Pancreas (tissue), 10 donors: ENCODE measurements around the gene HEPACAM. TPM values are rescaled to one million over a fixed set of nuclear protein-coding genes. Genes with fewer than 3 reads are reported as not detected.

Experiments used
- ATAC-seq, 4 donors: fragments of 200-7000 bp; cut with Tn5 transposase; one replicate each; pipeline versions ENCODE4 v1.8.0 to v1.9.1; 2020; ENCODE audit warnings: mild to moderate bottlenecking in 4 of 4, moderate library complexity in 4 of 4
- DNase-seq, 6 donors: peaks; one replicate each; pipeline ENCODE4 v3.0.0-alpha.2; 2020
- FAIRE-seq: peaks from 2 replicates; lab custom pipeline; 2012; peaks lifted over from hg19 to GRCh38; lab: Jason Lieb, UNC
- H3K27ac ChIP-seq, 4 donors: fragments of 200-600 bp; sonication (generic); 1 replicate in 3 of 4; 2 replicates in 1 of 4; pipeline versions ENCODE4 v1.5.0 to v1.8.0; 2020
- H3K27me3 ChIP-seq, 4 donors: fragments of 200-600 bp; one replicate each; pipeline ENCODE4 v1.8.0; 2021
- H3K36me3 ChIP-seq, 3 donors: fragments of 200-600 bp; sonication (generic) in 1 of 3; one replicate each; pipeline versions ENCODE4 v1.5.0 to v1.8.0; 2020 to 2021
- H3K4me1 ChIP-seq, 3 donors: fragments of 200-600 bp; one replicate each; pipeline ENCODE4 v1.8.0; 2021
- H3K4me3 ChIP-seq, 4 donors: fragments of 200-600 bp; sonication (generic) in 2 of 4; one replicate each; pipeline versions ENCODE4 v1.5.0 to v1.8.0; 2020 to 2021
- H3K9me3 ChIP-seq, 4 donors: fragments of 200-600 bp; one replicate each; pipeline ENCODE4 v1.8.0; 2021
- WGBS, 2 donors: extraction: QIAGEN DNeasy Blood & Tissue Kit; methylation state at CpG; one replicate each; pipeline ENCODE4 v1.1.7; 2013; 5-methylcytosine and 5-hydroxymethylcytosine counted together
- intact Hi-C, 3 donors: fragments of 100-400 bp; cut with DNase I; formaldehyde crosslinking; loops; one replicate each; pipeline versions ENCODE4 v1.11.1 to v1.14.2; 2022
- polyA plus RNA-seq, 2 donors: library from polyadenylated mRNA; stranded (reverse); fragments of 200-250 nt; gene quantifications; one replicate each; pipeline ENCODE4 v1.2.3, GENCODE V29; 2013
- total RNA-seq, 6 donors: library from RNA; stranded (reverse); fragmentation: NEBNext Ultra II Directional in 4 of 6; extraction: Animal tissue kit (Norgen Biotek cat#: 25700) in 4 of 6; gene quantifications; one replicate each; pipeline versions ENCODE4 v1.2.1 to v1.2.4, GENCODE V29; 2021 to 2023
- TF ChIP-seq, protein P1 (sequence below), 4 donors: fragments of 200-600 bp; sonication (generic) in 3 of 4; IDR thresholded peaks; one replicate each; pipeline versions ENCODE4 v1.5.0 to v1.8.0; 2021; ENCODE audit warnings: antibody characterized with exemption in 4 of 4
- donor health status: healthy with polysubstance abuse.
- donor health status: DM: no; HTN: no; CAD: no; lungs with moderate emphysema.
- donor health status: DM: no; HTN: no; CAD: no.
- donor health status: control.
- donor health status: control.
- donor health status: Bipolar disorder and iron deficiency.
- donor health status: DM: yes; HTN: yes; CAD: no.
- donor health status: DM: no; HTN: no; CAD: no.
- donor health status: DM: no; HTN: no; CAD: no.
- donor health status: DM: yes; HTN: yes; CAD: no.

HEPACAM gene
- total and polyA plus RNA-seq, 8 donors, result 0.03 to 0.38 (median 0.15) TPM; not detected in 2

DNA sequence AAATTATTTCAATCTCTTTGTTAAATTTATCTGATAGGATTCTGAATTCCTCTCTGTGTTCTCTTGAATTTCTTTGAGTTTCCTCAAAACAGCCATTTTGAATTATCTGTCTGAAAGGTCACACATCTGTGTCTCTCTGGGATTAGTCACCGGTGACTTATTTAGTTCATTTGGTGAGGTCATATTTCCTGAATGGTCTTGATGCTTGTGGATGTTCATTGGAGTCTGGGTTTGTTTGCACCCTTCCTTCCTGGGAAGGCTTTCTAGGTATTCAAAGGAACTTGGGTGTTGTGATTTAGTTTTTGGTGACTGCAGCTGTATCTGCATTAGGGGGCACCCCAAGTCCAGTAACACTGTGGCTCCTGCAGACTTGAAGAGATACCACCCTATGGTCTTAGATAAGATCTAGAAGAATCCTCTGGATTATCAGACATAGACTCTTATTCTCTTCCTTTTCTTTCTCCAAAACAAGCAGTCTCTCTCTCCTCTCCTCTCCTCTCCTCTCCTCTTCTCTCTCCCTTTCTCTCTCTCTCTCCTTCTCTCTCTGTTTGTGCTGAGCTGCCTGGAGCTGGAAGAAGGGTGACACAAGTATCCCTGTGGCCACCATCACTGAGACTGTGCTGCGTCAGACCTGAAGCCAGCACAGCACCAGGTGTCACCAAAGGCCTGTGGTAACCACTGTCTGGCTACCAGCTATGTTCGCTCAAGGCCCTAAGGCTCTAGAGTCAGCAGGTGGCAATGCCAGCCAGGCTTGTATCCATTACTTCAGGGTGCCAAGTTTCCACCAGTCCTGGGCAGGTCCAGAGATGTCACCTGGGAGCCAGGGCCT lies 20.1 kb downstream of the HEPACAM start:
- Histone ChIP-seq H3K27me3 (no peaks in the 10 kb centered on the region), H3K27ac (no peak overlapping the region)
- FAIRE-seq, result no peak

DNA sequence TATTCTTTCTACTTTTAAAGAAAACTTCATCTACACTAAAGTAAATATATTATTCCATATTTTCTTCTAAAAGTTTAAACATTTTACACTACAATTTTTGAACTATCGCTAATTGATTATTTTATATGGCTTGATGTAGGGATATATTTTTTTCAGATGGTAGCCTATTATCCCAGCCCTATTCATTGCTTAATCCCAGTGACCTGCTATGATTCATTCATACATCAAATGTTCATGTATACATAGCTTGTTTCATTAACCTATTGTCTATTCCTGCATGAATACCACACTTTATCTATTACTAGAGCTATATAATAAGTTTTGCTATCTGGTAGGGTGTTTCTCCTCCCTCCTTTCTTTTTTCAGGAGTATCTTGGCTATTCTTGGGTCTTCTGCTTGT lies 33.2 kb downstream of the HEPACAM start:
- Histone ChIP-seq H3K9me3 (no peaks in the 10 kb centered on the region), H3K36me3 (no peaks in the 10 kb centered on the region), H3K27ac (no peak overlapping the region), H3K4me1 (no peaks in the 10 kb centered on the region), H3K4me3 (no peak overlapping the region), H3K27me3 (no peaks in the 10 kb centered on the region)
- ATAC-seq, result no peak
- intact Hi-C loops, result no loop called here
- no peak for DNase-seq
- TF ChIP-seq, protein P1, sequence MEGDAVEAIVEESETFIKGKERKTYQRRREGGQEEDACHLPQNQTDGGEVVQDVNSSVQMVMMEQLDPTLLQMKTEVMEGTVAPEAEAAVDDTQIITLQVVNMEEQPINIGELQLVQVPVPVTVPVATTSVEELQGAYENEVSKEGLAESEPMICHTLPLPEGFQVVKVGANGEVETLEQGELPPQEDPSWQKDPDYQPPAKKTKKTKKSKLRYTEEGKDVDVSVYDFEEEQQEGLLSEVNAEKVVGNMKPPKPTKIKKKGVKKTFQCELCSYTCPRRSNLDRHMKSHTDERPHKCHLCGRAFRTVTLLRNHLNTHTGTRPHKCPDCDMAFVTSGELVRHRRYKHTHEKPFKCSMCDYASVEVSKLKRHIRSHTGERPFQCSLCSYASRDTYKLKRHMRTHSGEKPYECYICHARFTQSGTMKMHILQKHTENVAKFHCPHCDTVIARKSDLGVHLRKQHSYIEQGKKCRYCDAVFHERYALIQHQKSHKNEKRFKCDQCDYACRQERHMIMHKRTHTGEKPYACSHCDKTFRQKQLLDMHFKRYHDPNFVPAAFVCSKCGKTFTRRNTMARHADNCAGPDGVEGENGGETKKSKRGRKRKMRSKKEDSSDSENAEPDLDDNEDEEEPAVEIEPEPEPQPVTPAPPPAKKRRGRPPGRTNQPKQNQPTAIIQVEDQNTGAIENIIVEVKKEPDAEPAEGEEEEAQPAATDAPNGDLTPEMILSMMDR (IDR thresholded peaks at IDR 0.05), result no peak
- FAIRE-seq, result no peak
- 92 to 100% methylated on average over 1 of the region's 1 CpG for WGBS, 2 donors

More for the DNA sequence above, 20.1 kb downstream of the HEPACAM start:
- H3K4me3 ChIP-seq, result no peak overlapping the region
- no peak for DNase-seq
- intact Hi-C loops, result no loop called here
- no peaks in the 10 kb centered on the region for H3K4me1 ChIP-seq
- H3K9me3 ChIP-seq, result no peaks in the 10 kb centered on the region
- TF ChIP-seq, protein P1 (IDR thresholded peaks at IDR 0.05), result no peak
- ATAC-seq, result no peak
- H3K36me3 ChIP-seq, result no peaks in the 10 kb centered on the region
- 72 to 78% methylated on average over 3 of the region's 3 CpGs for whole genome bisulfite sequencing, 2 donors

DNA sequence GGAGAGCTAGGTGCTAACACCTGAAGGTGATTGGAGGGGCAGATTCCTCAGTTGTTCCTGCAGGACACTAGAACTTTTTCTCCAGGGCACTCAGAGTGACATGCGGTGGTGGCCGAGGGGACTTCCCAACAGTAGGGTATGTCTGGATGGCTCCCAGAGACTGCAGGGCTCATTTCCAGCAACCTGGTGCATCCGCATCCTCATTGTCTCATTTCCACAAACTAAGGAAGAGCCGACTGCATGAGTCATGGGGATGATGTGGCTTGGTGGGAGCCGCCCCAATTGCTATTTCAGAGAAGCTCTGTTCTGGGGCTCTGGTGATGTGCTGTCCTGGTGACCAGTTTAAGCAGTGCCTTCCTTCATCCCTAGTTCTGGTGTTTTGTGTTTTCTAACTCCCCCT lies 35.4 kb downstream of the HEPACAM start:
- no peaks in the 10 kb centered on the region for H3K27me3 ChIP-seq
- ATAC-seq (peak in 2 of 4 donors; percentile 21 to 36), FAIRE-seq (no peak), DNase-seq (no peak)
- no peak overlapping the region for H3K27ac ChIP-seq
- no peaks in the 10 kb centered on the region for H3K36me3 ChIP-seq
- TF ChIP-seq, protein P1 (IDR thresholded peaks at IDR 0.05), result no peak
- WGBS, 2 donors, result 60 to 62% methylated on average over 5 of the region's 5 CpGs
- intact Hi-C loops, result no loop called here
- no peak overlapping the region for H3K4me3 ChIP-seq
- no peaks in the 10 kb centered on the region for H3K4me1 ChIP-seq
- no peaks in the 10 kb centered on the region for H3K9me3 ChIP-seq

DNA sequence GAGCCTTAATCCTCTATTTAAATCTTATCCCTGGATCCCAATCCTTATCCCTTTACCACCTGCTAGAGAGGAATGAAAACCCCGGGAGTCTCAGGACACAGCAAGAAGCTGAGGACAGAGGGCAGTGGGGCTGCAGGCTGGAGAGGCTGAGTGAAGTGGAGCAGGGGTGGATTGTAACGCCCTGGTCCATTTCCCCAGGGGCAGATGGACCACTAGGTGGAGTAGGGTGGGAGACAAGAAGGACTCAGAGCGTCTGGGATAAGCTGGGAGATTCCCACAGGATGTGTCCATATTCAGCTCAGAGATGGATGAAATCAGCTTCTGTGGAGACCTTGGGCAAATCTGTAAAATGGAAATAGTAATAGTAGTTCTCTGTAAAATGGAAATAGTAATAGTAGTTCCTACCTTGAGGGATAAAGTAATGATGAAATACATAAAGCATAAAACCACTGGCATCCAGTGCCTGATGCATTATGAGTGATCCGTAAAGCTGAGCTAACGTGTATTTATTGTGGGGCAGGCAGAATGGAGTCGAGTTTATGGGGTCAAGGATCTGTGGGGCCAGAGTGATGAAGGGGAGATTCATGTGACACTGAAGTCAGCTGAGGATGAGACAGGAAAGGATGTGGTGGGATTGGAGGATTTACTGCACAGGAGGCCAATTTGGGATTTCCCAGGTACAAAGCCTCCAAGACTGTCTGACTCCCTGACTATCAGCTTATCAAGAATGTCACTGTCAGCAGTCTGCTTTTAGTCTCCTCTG lies 36.3 kb downstream of the HEPACAM start:
- FAIRE-seq (no peak), DNase-seq (no peak), ATAC-seq (no peak)
- 44 to 45% methylated on average over 6 of the region's 6 CpGs for WGBS, 2 donors
- intact Hi-C loops, result no loop called here
- no peak overlapping the region for H3K4me3 ChIP-seq
- no peaks in the 10 kb centered on the region for H3K27me3 ChIP-seq
- no peak overlapping the region for H3K27ac ChIP-seq
- no peaks in the 10 kb centered on the region for H3K36me3 ChIP-seq
- TF ChIP-seq, protein P1 (IDR thresholded peaks at IDR 0.05), result no peak
- no peaks in the 10 kb centered on the region for H3K9me3 ChIP-seq
- no peaks in the 10 kb centered on the region for H3K4me1 ChIP-seq
